ENCODE data around the gene TMEM106B.
"Not testable (repeated sequence)": the region's sequence is repeated elsewhere in the genome, so short reads cannot be mapped to it uniquely, and the experiment has no call there.

TMEM106B gene

GRCh38 chr7:12211054-12211710 lies at the start of gene TMEM106B:
TSS of gene TMEM106B (plus strand) at chr7:12211294. CDS start at chr7:12214811, 3,517 bp downstream.
- H3K9me3 ChIP-seq (replicated peaks; ENCODE audit: insufficient read depth, low read length): no peaks in the 10 kb centered on the region
- H4K20me1 ChIP-seq (ENCODE audit: insufficient read depth, low read length): no peaks in the 10 kb centered on the region
- DNase-seq: peak; percentile 98
- H3K27me3 ChIP-seq (replicated peaks; ENCODE audit: insufficient read depth, low read length): no peaks in the 10 kb centered on the region
- H2AFZ ChIP-seq (ENCODE audit: low read length): peak within 1 kb of the TSS; percentile 98
- H3K36me3 ChIP-seq (replicated peaks; ENCODE audit: insufficient read depth, low read length): no peaks in the 10 kb centered on the region
- H3K79me2 ChIP-seq (ENCODE audit: low read length): peaks cover 23% of the 10 kb centered on the region
- peak within 1 kb of the TSS; percentile 92 for H3K4me3 ChIP-seq (ENCODE audit: low read length)
- peak within 1 kb of the TSS; percentile 91 for H3K9ac ChIP-seq (ENCODE audit: low read length)
- H3F3A ChIP-seq (ENCODE audit: insufficient read depth, low read length): peaks cover 19% of the 10 kb centered on the region
- H3K9me2 ChIP-seq (replicated peaks; ENCODE audit: insufficient read depth, low read length): no peaks in the 10 kb centered on the region
- peak within 1 kb of the TSS; percentile 96 for H3K27ac ChIP-seq (ENCODE audit: low read length)
- TF ChIP-seq EZH2phosphoT487 (IDR thresholded peaks at IDR 0.05; ENCODE audit: low read length): no peak
- TF ChIP-seq EZH2 (optimal IDR thresholded peaks at IDR 0.05; ENCODE audit: low read depth, low read length): no peak
- TF ChIP-seq CTCF (IDR thresholded peaks at IDR 0.05; ENCODE audit: low read length): peak; percentile 36
- H3K4me1 ChIP-seq (ENCODE audit: low read length): peaks cover 14% of the 10 kb centered on the region
- H3K4me2 ChIP-seq (ENCODE audit: low read depth, low read length): peak within 1 kb of the TSS; percentile 87

GRCh38 chr7:12162415-12163113 lies 48.5 kb upstream of the TMEM106B start:
- H3K4me2 ChIP-seq (ENCODE audit: low read depth, low read length): no peak overlapping the region
- no peaks in the 10 kb centered on the region for H3K4me1 ChIP-seq (ENCODE audit: low read length)
- H3K27me3 ChIP-seq (replicated peaks; ENCODE audit: insufficient read depth, low read length): no peaks in the 10 kb centered on the region
- H3K4me3 ChIP-seq (ENCODE audit: low read length): no peak overlapping the region
- no peaks in the 10 kb centered on the region for H3K36me3 ChIP-seq (replicated peaks; ENCODE audit: insufficient read depth, low read length)
- H3K9me3 ChIP-seq (replicated peaks; ENCODE audit: insufficient read depth, low read length): no peaks in the 10 kb centered on the region
- H3F3A ChIP-seq (ENCODE audit: insufficient read depth, low read length): no peaks in the 10 kb centered on the region
- no peaks in the 10 kb centered on the region for H3K79me2 ChIP-seq (ENCODE audit: low read length)
- no peak for TF ChIP-seq EZH2phosphoT487 (IDR thresholded peaks at IDR 0.05; ENCODE audit: low read length)
- H2AFZ ChIP-seq (ENCODE audit: low read length): no peak overlapping the region
- DNase-seq: no peak
- no peaks in the 10 kb centered on the region for H3K9me2 ChIP-seq (replicated peaks; ENCODE audit: insufficient read depth, low read length)
- H3K9ac ChIP-seq (ENCODE audit: low read length): no peak overlapping the region
- H3K27ac ChIP-seq (ENCODE audit: low read length): no peak overlapping the region
- no peaks in the 10 kb centered on the region for H4K20me1 ChIP-seq (ENCODE audit: insufficient read depth, low read length)

GRCh38 chr7:12168065-12168464 lies 43.0 kb upstream of the TMEM106B start:
- not testable (repeated sequence) for DNase-seq; H3K9me2 ChIP-seq (replicated peaks; ENCODE audit: insufficient read depth, low read length); H3K9me3 ChIP-seq (replicated peaks; ENCODE audit: insufficient read depth, low read length)

GRCh38 chr7:12169981-12170820 lies 40.9 kb upstream of the TMEM106B start:
- peak overlapping the region; percentile 46; the same call in 1 of the 2 replicates for H3K4me2 ChIP-seq (ENCODE audit: low read depth, low read length)

More at GRCh38 chr7:12168065-12168464, 43.0 kb upstream of the TMEM106B start:
- not testable (repeated sequence) for H3K36me3 ChIP-seq (replicated peaks; ENCODE audit: insufficient read depth, low read length); H3K27me3 ChIP-seq (replicated peaks; ENCODE audit: insufficient read depth, low read length); H2AFZ ChIP-seq (ENCODE audit: low read length); H3F3A ChIP-seq (ENCODE audit: insufficient read depth, low read length); H3K79me2 ChIP-seq (ENCODE audit: low read length); H3K27ac ChIP-seq (ENCODE audit: low read length); H3K4me3 ChIP-seq (ENCODE audit: low read length); H4K20me1 ChIP-seq (ENCODE audit: insufficient read depth, low read length); H3K9ac ChIP-seq (ENCODE audit: low read length); H3K4me2 ChIP-seq (ENCODE audit: low read depth, low read length)
- H3K4me1 ChIP-seq (ENCODE audit: low read length): peaks cover 11% of the 10 kb centered on the region

More at GRCh38 chr7:12169981-12170820, 40.9 kb upstream of the TMEM106B start:
- not testable (repeated sequence) for H3F3A ChIP-seq (ENCODE audit: insufficient read depth, low read length); H3K4me3 ChIP-seq (ENCODE audit: low read length); H3K9me2 ChIP-seq (replicated peaks; ENCODE audit: insufficient read depth, low read length); H3K9ac ChIP-seq (ENCODE audit: low read length); H3K79me2 ChIP-seq (ENCODE audit: low read length); H4K20me1 ChIP-seq (ENCODE audit: insufficient read depth, low read length); H3K36me3 ChIP-seq (replicated peaks; ENCODE audit: insufficient read depth, low read length); H3K27me3 ChIP-seq (replicated peaks; ENCODE audit: insufficient read depth, low read length); H3K9me3 ChIP-seq (replicated peaks; ENCODE audit: insufficient read depth, low read length)
- H3K27ac ChIP-seq (ENCODE audit: low read length): peak overlapping the region; percentile 61; the same call in 1 of the 2 replicates
- peaks cover 11% of the 10 kb centered on the region for H3K4me1 ChIP-seq (ENCODE audit: low read length)
- peak; percentile 83 for DNase-seq
- H2AFZ ChIP-seq (ENCODE audit: low read length): peak overlapping the region; percentile 70
